ENCODE data around the gene TMEM208. TPM values are rescaled to one million over a fixed set of nuclear protein-coding genes. Genes with fewer than 3 reads are reported as not detected.

The TMEM208 gene
- total RNA-seq, 1 donor from 2014 or later: 19.7 TPM

Small RNA genes within 50 kb of the gene (small RNA-seq; reads per million reads assigned to genes)
- gene MIR328 (ENCODE audit: low replicate concordance): 4.4 reads per million, percentile 92 among the genes with 10 or more reads in this experiment

Other genes with a start within 250 kb of the TMEM208 start
- 5.2 TPM for gene CES4A, start 238.5 kb upstream of the TMEM208 start, total RNA-seq
- 52.6 TPM for gene CBFB, start 198.0 kb upstream of the TMEM208 start, total RNA-seq
- gene PHAF1, start 117.2 kb upstream of the TMEM208 start, total RNA-seq: 16.3 TPM
- 25.2 TPM for gene B3GNT9, start 76.1 kb upstream of the TMEM208 start, total RNA-seq
- 7.7 TPM for gene TRADD, start 67.2 kb upstream of the TMEM208 start, total RNA-seq
- gene FBXL8, start 67.2 kb upstream of the TMEM208 start, total RNA-seq: 1.6 TPM
- 3.8 TPM for gene HSF4, start 62.4 kb upstream of the TMEM208 start, total RNA-seq
- 40.4 TPM for gene NOL3, start 56.6 kb upstream of the TMEM208 start, total RNA-seq
- 14.1 TPM for gene MATCAP1, start 43.2 kb upstream of the TMEM208 start, total RNA-seq
- 3.6 TPM for gene EXOC3L1, start 37.0 kb upstream of the TMEM208 start, total RNA-seq
- gene E2F4, start 35.0 kb upstream of the TMEM208 start, total RNA-seq: 38.9 TPM
- 4.0 TPM for gene ELMO3, start 28.0 kb upstream of the TMEM208 start, total RNA-seq
- 10.1 TPM for gene FHOD1, start 20.4 kb downstream of the TMEM208 start, total RNA-seq
- gene SLC9A5, start 21.8 kb downstream of the TMEM208 start, total RNA-seq: 0.10 TPM
- gene PLEKHG4, start 52.4 kb downstream of the TMEM208 start, total RNA-seq: 21.0 TPM
- 0.10 TPM for gene KCTD19, start 99.6 kb downstream of the TMEM208 start, total RNA-seq
- gene LRRC36, start 99.7 kb downstream of the TMEM208 start, total RNA-seq: 0.41 TPM
- 135 TPM for gene TPPP3, start 166.4 kb downstream of the TMEM208 start, total RNA-seq
- gene ZDHHC1, start 189.3 kb downstream of the TMEM208 start, total RNA-seq: 14.2 TPM
- 7.8 TPM for gene HSD11B2, start 204.0 kb downstream of the TMEM208 start, total RNA-seq

Data from tongue (tissue), 2 donors.